LNCAP (cell line): ENCODE data around the gene MIOX.

Experiments used
- TF ChIP-seq, protein P1 (sequence below): fragments of 450-650 bp; IDR thresholded peaks from 2 replicates; pipeline ENCODE4 v1.5.1; 2017; ENCODE audit warnings: mild to moderate bottlenecking

MIOX gene

DNA sequence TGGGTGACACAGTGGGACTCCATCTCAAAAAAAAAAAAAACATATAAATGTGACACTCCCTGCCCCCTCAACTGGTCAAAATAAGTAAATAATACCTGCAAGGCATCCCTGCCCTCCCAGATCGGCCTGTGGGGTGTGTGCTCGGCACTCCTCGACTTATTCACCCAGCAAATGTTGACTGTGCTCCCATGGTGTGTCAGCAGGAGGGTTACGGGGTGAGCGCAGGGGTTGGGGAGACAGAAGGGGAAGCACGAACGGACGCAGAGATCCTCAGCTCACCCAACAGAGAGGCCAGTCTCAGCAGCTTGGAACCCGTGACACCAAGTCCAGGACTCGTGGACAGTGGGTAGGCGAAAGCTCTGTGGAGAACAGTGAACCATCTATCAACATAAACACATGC, 6.9 kb upstream of the MIOX start:
- TF ChIP-seq, protein P1, sequence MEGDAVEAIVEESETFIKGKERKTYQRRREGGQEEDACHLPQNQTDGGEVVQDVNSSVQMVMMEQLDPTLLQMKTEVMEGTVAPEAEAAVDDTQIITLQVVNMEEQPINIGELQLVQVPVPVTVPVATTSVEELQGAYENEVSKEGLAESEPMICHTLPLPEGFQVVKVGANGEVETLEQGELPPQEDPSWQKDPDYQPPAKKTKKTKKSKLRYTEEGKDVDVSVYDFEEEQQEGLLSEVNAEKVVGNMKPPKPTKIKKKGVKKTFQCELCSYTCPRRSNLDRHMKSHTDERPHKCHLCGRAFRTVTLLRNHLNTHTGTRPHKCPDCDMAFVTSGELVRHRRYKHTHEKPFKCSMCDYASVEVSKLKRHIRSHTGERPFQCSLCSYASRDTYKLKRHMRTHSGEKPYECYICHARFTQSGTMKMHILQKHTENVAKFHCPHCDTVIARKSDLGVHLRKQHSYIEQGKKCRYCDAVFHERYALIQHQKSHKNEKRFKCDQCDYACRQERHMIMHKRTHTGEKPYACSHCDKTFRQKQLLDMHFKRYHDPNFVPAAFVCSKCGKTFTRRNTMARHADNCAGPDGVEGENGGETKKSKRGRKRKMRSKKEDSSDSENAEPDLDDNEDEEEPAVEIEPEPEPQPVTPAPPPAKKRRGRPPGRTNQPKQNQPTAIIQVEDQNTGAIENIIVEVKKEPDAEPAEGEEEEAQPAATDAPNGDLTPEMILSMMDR: no peak

DNA sequence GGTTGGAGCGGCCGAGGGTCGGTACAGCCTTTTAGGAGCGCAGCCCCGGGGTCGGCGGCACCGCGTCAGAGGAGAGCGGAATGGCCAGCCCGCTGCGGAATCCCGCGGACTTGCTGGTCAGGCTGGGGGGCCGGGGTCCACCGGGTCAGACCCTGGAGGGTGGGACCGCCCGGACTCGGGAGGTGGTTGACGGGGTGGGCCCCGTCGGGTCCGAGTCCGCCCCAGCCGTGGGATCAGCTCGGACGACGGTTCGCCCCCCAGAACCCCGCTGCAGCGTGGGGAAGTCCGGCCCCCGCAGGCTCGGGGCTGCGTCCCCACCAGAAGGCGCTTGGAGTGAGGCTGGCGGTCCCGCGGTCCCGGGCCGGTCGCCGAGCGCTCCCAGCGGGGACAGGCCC, 5.6 kb upstream of the MIOX start:
- TF ChIP-seq, protein P1: no peak

DNA sequence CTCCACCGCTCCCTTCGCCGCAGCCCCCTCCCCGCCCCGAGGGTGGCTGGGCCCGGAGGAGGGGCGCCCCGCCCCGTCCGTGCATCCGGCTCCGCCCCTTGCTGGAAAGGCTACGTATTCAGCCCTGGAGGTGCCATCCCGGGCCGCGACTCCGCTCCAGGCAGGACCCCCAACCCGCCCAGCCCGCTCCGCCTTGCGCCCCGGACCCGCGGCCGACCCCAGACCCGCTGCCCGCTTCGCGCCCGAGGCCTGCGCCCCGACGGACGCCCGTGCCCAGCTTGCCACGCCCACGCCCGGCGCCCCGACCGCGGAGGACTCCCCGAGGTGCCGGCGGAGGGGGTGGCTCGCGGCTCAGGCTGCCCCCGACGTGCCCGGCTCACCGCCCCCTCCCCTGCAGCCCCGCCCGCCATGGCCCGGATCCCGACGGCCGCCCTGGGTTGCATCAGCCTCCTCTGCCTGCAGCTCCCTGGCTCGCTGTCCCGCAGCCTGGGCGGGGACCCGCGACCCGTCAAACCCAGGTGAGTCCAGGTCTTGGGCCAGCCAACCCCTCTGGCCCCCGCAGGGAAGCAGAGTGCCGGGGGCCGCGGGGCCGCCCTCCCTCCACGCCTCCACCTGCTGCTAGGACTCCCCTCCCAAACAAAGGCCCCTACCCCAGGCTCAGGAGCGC, 5.1 kb upstream of the MIOX start, which contains the start of gene ADM2:
Gene ADM2 (plus strand): TSS at position 104 of the 667 bp plus-strand sequence. CDS start 305 bp downstream, at position 409.
- TF ChIP-seq, protein P1: no peak

DNA sequence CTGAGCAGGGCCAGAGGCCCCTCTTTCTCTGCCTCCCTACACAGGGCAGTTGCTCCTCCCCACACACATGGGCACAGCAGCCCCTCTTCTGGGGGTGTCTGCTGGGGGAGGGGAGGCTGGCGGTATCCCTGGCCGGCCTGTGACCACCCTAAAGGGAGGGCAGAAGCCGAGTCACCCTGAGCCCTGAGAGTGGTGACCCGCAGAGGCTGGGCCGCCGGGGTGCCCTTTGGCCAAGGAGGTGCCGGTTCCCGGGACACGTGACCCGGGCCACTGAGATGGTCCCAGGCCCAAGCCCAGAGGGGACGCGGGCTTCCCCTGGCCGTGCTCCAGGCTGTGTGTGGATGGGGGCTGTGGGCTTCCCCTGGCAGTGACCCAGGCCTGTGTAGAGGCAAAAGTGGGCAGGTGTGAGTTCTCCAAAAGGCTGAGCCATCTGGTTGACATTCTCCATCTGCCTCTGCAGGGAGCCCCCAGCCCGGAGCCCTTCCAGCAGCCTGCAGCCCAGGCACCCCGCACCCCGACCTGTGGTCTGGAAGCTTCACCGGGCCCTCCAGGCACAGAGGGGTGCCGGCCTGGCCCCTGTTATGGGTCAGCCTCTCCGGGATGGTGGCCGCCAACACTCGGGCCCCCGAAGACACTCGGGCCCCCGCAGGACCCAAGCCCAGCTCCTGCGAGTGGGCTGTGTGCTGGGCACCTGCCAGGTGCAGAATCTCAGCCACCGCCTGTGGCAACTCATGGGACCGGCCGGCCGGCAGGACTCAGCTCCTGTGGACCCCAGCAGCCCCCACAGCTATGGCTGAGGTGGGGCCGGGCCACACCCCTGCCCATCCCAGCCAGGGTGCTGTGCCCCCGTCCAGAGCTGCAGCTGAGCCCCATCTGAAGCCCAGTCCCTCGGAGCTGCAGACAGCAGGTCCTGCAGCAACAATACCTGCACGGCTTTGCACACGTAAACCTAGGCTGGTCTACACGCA, 4.3 kb upstream of the MIOX start:
- TF ChIP-seq, protein P1: no peak

DNA sequence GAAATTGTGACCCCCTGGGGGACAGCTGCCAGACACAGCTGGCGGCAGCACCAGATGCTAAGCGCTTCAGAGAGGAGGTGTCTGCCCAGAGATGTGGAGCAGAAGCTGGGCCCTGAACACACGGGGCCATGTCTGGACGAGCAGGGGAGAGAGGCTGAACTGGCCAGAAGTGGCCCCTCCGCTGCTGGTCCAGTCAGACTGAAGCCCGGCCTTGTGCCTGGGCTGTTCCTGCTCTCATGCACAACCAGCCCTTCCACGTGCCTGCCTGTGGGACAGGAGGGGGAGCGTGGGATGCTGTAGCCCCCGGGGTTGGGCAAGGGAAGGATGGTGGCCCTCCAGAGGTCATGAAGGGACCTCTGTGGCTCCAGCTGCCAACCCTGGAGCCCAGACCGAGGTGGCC, 3.6 kb upstream of the MIOX start:
- TF ChIP-seq, protein P1: no peak

DNA sequence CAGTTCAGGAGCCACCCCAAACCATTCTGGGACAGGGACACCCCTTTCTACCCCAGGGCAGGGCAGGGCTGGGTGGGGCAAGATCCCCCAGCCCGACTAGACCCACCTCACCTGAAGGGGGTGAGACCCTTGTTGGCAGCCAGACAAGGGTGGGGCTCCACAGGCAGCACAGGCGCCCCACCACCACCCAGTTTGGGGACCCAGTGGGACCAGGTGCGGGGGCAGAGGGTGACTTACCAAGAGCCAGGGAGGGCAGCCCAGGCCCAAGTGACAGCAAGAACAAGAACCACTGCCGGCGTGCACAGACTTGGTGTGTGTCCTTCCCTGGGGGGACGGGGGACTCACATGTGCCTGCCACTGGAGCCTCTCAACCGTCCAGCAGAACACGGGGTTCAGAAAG, 3.1 kb upstream of the MIOX start:
- TF ChIP-seq, protein P1: no peak

DNA sequence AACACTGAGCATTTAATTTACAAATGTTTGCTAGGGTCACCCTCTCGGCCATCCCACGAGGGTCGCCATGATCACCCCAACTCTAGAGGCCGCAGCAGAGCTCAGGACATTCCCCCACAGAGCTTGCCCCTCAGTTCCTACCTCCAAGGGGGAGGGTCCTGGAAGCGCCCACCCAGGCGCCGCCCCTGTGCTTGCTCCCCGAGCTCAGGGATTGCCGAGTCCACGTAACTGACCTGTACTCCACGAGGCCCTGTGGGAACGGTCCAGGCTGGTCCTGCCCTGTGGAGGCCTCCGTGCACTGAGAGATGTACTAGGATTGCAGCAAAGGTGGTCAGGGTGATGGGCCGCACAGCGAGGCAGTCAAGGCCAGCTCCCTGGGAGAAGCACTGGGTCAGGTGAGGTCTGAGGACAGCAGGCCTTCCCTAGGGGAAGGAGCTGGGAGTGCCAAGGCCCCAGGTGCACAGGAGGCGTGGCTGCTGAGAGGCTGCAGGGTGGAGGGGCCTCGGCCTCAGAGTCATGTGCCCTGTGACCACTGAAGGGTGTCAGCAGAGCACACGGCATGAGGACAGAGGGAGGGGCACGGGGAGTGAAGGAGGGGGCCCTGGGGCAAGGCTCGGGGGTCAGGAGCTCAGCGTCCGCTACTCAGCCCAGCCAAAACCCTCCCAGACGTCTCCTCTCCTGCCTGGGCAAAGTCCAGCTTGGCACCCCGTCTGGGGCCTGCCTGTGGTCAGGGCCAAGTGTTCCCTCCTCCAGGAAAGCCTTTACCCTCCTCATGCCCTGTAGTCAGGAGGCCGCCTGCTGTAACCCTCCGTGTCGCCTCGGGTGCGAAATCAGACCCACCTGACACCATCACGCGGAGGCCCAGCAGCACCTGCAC, 2.4 kb upstream of the MIOX start:
- TF ChIP-seq, protein P1: no peak
